MG63 (cell line): Measurements from ENCODE around the gene NCOA3. TPM values are rescaled to one million over a fixed set of nuclear protein-coding genes. Genes with fewer than 3 reads are reported as not detected.
"Not testable (repeated sequence)": the region's sequence is repeated elsewhere in the genome, so short reads cannot be mapped to it uniquely, and the experiment has no call there.

ENCODE experiments used
- DNase-seq: peaks from one replicate; pipeline ENCODE4 v3.0.0-alpha.2; 2020
- H3K27me3 ChIP-seq: fragments of 250-450 bp; sonication (Bioruptor Pico); 2 replicates; pipeline ENCODE4 v1.5.1; 2020; ENCODE audit warnings: mild to moderate bottlenecking, moderate library complexity
- H3K36me3 ChIP-seq: fragments of 250-450 bp; sonication (Bioruptor Pico); 2 replicates; pipeline ENCODE4 v1.5.1; 2020; ENCODE audit warnings: mild to moderate bottlenecking, moderate library complexity
- H3K4me3 ChIP-seq: fragments of 250-450 bp; sonication (Bioruptor Pico); 2 replicates; pipeline ENCODE4 v1.5.1; 2020; ENCODE audit warnings: mild to moderate bottlenecking, moderate library complexity
- H3K9me3 ChIP-seq: fragments of 250-450 bp; sonication (Bioruptor Pico); 2 replicates; pipeline ENCODE4 v1.5.1; 2020; ENCODE audit warnings: mild to moderate bottlenecking, moderate library complexity
- total RNA-seq: library from RNA; depleted of rRNA; stranded (reverse); fragments of >200 nt; shearing (Covaris generic); gene quantifications from 2 replicates; pipeline ENCODE4 v1.2.3, GENCODE V29; 2014; ENCODE audit warnings: low replicate concordance

Gene NCOA3
- total RNA-seq, 1 experiment from 2014 or later = 9.2 TPM

- no peaks in the 10 kb centered on the region for H3K9me3 ChIP-seq
- no peak for DNase-seq
- H3K4me3 ChIP-seq = no peak overlapping the region
- no peaks in the 10 kb centered on the region for H3K27me3 ChIP-seq
- H3K36me3 ChIP-seq = 0 out of 2 replicates have a peak, but pooled peaks cover 3% of the 10 kb centered on the region
Measured at GRCh38 chr20:47586649-47587294, 85.1 kb downstream of the NCOA3 start.

GRCh38 chr20:47588158-47588557 is 86.5 kb downstream of the NCOA3 start:
- Histone ChIP-seq H3K4me3 (no peak overlapping the region), H3K36me3 (0 out of 2 replicates have a peak, but pooled peaks cover 2% of the 10 kb centered on the region), H3K9me3 (no peaks in the 10 kb centered on the region), H3K27me3 (no peaks in the 10 kb centered on the region)
- DNase-seq = no peak

GRCh38 chr20:47591231-47591630 is 89.5 kb downstream of the NCOA3 start:
- Histone ChIP-seq H3K36me3 (no peaks in the 10 kb centered on the region), H3K9me3 (no peaks in the 10 kb centered on the region), H3K27me3 (no peaks in the 10 kb centered on the region), H3K4me3 (no peak overlapping the region)
- DNase-seq = no peak

- no peak for DNase-seq
- Histone ChIP-seq H3K27me3 (no peaks in the 10 kb centered on the region), H3K9me3 (no peaks in the 10 kb centered on the region), H3K36me3 (no peaks in the 10 kb centered on the region), H3K4me3 (no peak overlapping the region)
Measured at GRCh38 chr20:47594157-47594556, 92.5 kb downstream of the NCOA3 start.

GRCh38 chr20:47595138-47595537 is 93.5 kb downstream of the NCOA3 start:
- H3K27me3 ChIP-seq, H3K4me3 ChIP-seq, H3K36me3 ChIP-seq, H3K9me3 ChIP-seq, DNase-seq: not testable (repeated sequence)

- Histone ChIP-seq H3K27me3 (no peaks in the 10 kb centered on the region), H3K36me3 (no peaks in the 10 kb centered on the region), H3K4me3 (no peak overlapping the region), H3K9me3 (no peaks in the 10 kb centered on the region)
- DNase-seq = no peak
Measured at GRCh38 chr20:47596003-47596571, 94.4 kb downstream of the NCOA3 start.

- Histone ChIP-seq H3K9me3 (no peaks in the 10 kb centered on the region), H3K27me3 (no peaks in the 10 kb centered on the region), H3K36me3 (no peaks in the 10 kb centered on the region), H3K4me3 (no peak overlapping the region)
- DNase-seq = no peak
Measured at GRCh38 chr20:47597090-47597489, 95.4 kb downstream of the NCOA3 start.

GRCh38 chr20:47598911-47599744 is 97.4 kb downstream of the NCOA3 start:
- Histone ChIP-seq H3K4me3 (no peak overlapping the region), H3K9me3 (no peaks in the 10 kb centered on the region), H3K36me3 (no peaks in the 10 kb centered on the region), H3K27me3 (no peaks in the 10 kb centered on the region)
- no peak for DNase-seq

- Histone ChIP-seq H3K9me3 (no peaks in the 10 kb centered on the region), H3K36me3 (no peaks in the 10 kb centered on the region), H3K27me3 (no peaks in the 10 kb centered on the region), H3K4me3 (no peak overlapping the region)
- DNase-seq = no peak
Measured at GRCh38 chr20:47600967-47601547, 99.4 kb downstream of the NCOA3 start.

- no peak for DNase-seq
- Histone ChIP-seq H3K27me3 (no peaks in the 10 kb centered on the region), H3K4me3 (no peak overlapping the region), H3K9me3 (no peaks in the 10 kb centered on the region), H3K36me3 (no peaks in the 10 kb centered on the region)
Measured at GRCh38 chr20:47603260-47603659, 101.6 kb downstream of the NCOA3 start.

- no peaks in the 10 kb centered on the region for H3K9me3 ChIP-seq
Measured at GRCh38 chr20:47605673-47606413, 104.2 kb downstream of the NCOA3 start.

GRCh38 chr20:47606414-47606982 is 104.8 kb downstream of the NCOA3 start:
- Histone ChIP-seq H3K27me3 (no peaks in the 10 kb centered on the region), H3K36me3 (no peaks in the 10 kb centered on the region), H3K9me3 (no peaks in the 10 kb centered on the region), H3K4me3 (no peak overlapping the region)
- DNase-seq = no peak

More at GRCh38 chr20:47605673-47606413, 104.2 kb downstream of the NCOA3 start:
- no peak overlapping the region for H3K4me3 ChIP-seq
- no peaks in the 10 kb centered on the region for H3K36me3 ChIP-seq
- DNase-seq = no peak
- H3K27me3 ChIP-seq = no peaks in the 10 kb centered on the region

- Histone ChIP-seq H3K9me3 (no peaks in the 10 kb centered on the region), H3K4me3 (no peak overlapping the region), H3K36me3 (no peaks in the 10 kb centered on the region), H3K27me3 (no peaks in the 10 kb centered on the region)
- DNase-seq = no peak
Measured at GRCh38 chr20:47606983-47607613, 105.4 kb downstream of the NCOA3 start.

GRCh38 chr20:47609001-47609400 is 107.3 kb downstream of the NCOA3 start:
- no peak overlapping the region for H3K4me3 ChIP-seq
- no peaks in the 10 kb centered on the region for H3K36me3 ChIP-seq
- no peak for DNase-seq
- no peaks in the 10 kb centered on the region for H3K9me3 ChIP-seq
- no peaks in the 10 kb centered on the region for H3K27me3 ChIP-seq

- Histone ChIP-seq H3K4me3 (no peak overlapping the region), H3K9me3 (no peaks in the 10 kb centered on the region)
- DNase-seq = peak; percentile 62
Measured at GRCh38 chr20:47610247-47610944, 108.7 kb downstream of the NCOA3 start.

GRCh38 chr20:47610945-47611250 is 109.2 kb downstream of the NCOA3 start:
- H3K36me3 ChIP-seq = no peaks in the 10 kb centered on the region
- DNase-seq = no peak

More at GRCh38 chr20:47610247-47610944, 108.7 kb downstream of the NCOA3 start:
- no peaks in the 10 kb centered on the region for H3K27me3 ChIP-seq
- no peaks in the 10 kb centered on the region for H3K36me3 ChIP-seq

More at GRCh38 chr20:47610945-47611250, 109.2 kb downstream of the NCOA3 start:
- H3K9me3 ChIP-seq = no peaks in the 10 kb centered on the region
- no peak overlapping the region for H3K4me3 ChIP-seq
- no peaks in the 10 kb centered on the region for H3K27me3 ChIP-seq
